Neuronal stem cell (in vitro differentiated cells): ENCODE results near the gene PPP3CA.

Experiments used
- DNase-seq: peaks from one replicate; pipeline ENCODE4 v3.0.0-alpha.2; 2013; ENCODE audit warnings: low spot score
- H2AFZ ChIP-seq: one replicate; pipeline ENCODE4 v1.6.1; 2013; ENCODE audit warnings: mild to moderate bottlenecking, low read length, inconsistent platforms
- H2AK5ac ChIP-seq: 2 replicates; pipeline ENCODE4 v1.6.1; 2013; ENCODE audit warnings: low read depth, mild to moderate bottlenecking, inconsistent platforms, low read length, moderate library complexity, mixed read lengths
- H2BK120ac ChIP-seq: 2 replicates; pipeline ENCODE4 v1.6.1; 2013; ENCODE audit warnings: low read depth, mild to moderate bottlenecking, inconsistent platforms, low read length, moderate library complexity, mixed read lengths
- H2BK12ac ChIP-seq: one replicate; pipeline ENCODE4 v1.6.1; 2013; ENCODE audit warnings: low read length, inconsistent platforms
- H2BK15ac ChIP-seq: 2 replicates; pipeline ENCODE4 v1.6.1; 2013; ENCODE audit warnings: mild to moderate bottlenecking, low read length, inconsistent platforms, mixed read lengths
- H2BK5ac ChIP-seq: one replicate; pipeline ENCODE4 v1.6.1; 2013; ENCODE audit warnings: inconsistent platforms, mild to moderate bottlenecking, low read length, moderate library complexity
- H3K14ac ChIP-seq: one replicate; pipeline ENCODE4 v1.6.1; 2013; ENCODE audit warnings: low read length, inconsistent platforms
- H3K18ac ChIP-seq: 2 replicates; pipeline ENCODE4 v1.6.1; 2013; ENCODE audit warnings: low read length, inconsistent platforms
- H3K23ac ChIP-seq: 2 replicates; pipeline ENCODE4 v1.6.1; 2013; ENCODE audit warnings: low read depth, mild to moderate bottlenecking, mixed read lengths, low read length, inconsistent platforms; ENCODE audit not compliant: poor library complexity
- H3K27ac ChIP-seq: replicated peaks from 3 replicates; pipeline ENCODE4 v1.5.1; 2013; ENCODE audit warnings: low read length, inconsistent platforms
- H3K27me3 ChIP-seq, 3 experiments: 2 replicates each; pipeline ENCODE4 v1.6.1; 2013; ENCODE audit warnings: low read length in 3 of 3, mild to moderate bottlenecking in 2 of 3, inconsistent platforms in 1 of 3, low read depth in 1 of 3, mixed read lengths in 1 of 3, moderate library complexity in 1 of 3; ENCODE audit not compliant: control insufficient read depth in 3 of 3, insufficient read depth in 3 of 3
- H3K36me3 ChIP-seq, 2 donors: replicated peaks in 1 of 2; 2 replicates each; pipeline ENCODE4 v1.6.1; 2013; ENCODE audit warnings: low read length in 2 of 2; ENCODE audit not compliant: control insufficient read depth in 2 of 2, insufficient read depth in 2 of 2
- H3K4ac ChIP-seq: 2 replicates; pipeline ENCODE4 v1.6.1; 2013; ENCODE audit warnings: inconsistent platforms, mild to moderate bottlenecking, low read length, moderate library complexity
- H3K4me1 ChIP-seq, 2 donors: 1 replicate in 1 of 2; 2 replicates in 1 of 2; pipeline ENCODE4 v1.6.1; 2013; ENCODE audit warnings: low read length in 2 of 2, low read depth in 1 of 2; ENCODE audit not compliant: control insufficient read depth in 2 of 2, insufficient read depth in 1 of 2
- H3K4me2 ChIP-seq: one replicate; pipeline ENCODE4 v1.6.1; 2013; ENCODE audit warnings: mild to moderate bottlenecking, low read length, inconsistent platforms; ENCODE audit not compliant: insufficient read depth, poor library complexity, severe bottlenecking
- H3K4me3 ChIP-seq, 2 donors: 2 replicates each; pipeline ENCODE4 v1.5.1; 2013; ENCODE audit warnings: low read length in 2 of 2, mild to moderate bottlenecking in 2 of 2, inconsistent platforms in 1 of 2, moderate library complexity in 1 of 2
- H3K79me1 ChIP-seq: one replicate; pipeline ENCODE4 v1.6.1; 2013; ENCODE audit warnings: low read depth, mild to moderate bottlenecking, inconsistent platforms, low read length, moderate library complexity
- H3K9ac ChIP-seq: one replicate; pipeline ENCODE4 v1.6.1; 2013; ENCODE audit warnings: mild to moderate bottlenecking, low read depth, low read length, inconsistent platforms; ENCODE audit not compliant: poor library complexity
- H3K9me3 ChIP-seq, 2 donors: replicated peaks in 1 of 2; 2 replicates each; pipeline versions ENCODE3 to v1.6.1; 2013; ENCODE audit warnings: low read length in 2 of 2, mild to moderate bottlenecking in 2 of 2, inconsistent platforms in 1 of 2, low read depth in 1 of 2, mixed read lengths in 1 of 2, moderate library complexity in 1 of 2; ENCODE audit not compliant: control insufficient read depth in 2 of 2, insufficient read depth in 1 of 2
- H4K8ac ChIP-seq: one replicate; pipeline ENCODE4 v1.6.1; 2013; ENCODE audit warnings: low read depth, mild to moderate bottlenecking, inconsistent platforms, low read length, moderate library complexity
- H4K91ac ChIP-seq: one replicate; pipeline ENCODE4 v1.6.1; 2013; ENCODE audit warnings: low read length, low read depth, mild to moderate bottlenecking, inconsistent platforms; ENCODE audit not compliant: poor library complexity
- WGBS, 2 donors: extraction: QIAGEN DNeasy Blood & Tissue Kit; methylation state at CpG; one replicate each; pipeline ENCODE4 v1.1.7; 2013; ENCODE audit warnings: missing lambda C conversion rate in 2 of 2, mixed read lengths in 1 of 2; ENCODE audit not compliant: insufficient read length in 2 of 2, insufficient replicate concordance in 1 of 2; ENCODE audit errors: extremely low coverage in 2 of 2; 5-methylcytosine and 5-hydroxymethylcytosine counted together

PPP3CA gene

DNA sequence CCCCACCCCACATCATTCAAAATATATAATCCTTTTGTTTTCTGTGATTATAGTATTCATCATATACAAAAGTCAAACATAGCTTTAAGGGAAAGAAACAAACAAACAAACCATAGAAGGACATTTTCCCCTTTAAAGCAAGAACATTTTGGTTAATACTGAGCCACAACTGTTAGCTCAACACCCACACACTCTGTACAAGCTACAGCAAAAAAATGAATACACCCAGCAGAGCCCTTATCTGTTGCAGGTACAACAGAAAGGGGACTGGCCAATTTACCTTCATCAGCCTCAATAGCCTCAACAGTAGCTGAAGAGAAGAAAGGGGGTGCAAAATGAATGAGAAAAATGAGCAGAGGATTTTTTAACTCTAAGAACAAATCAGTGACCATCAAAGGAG is 318.4 kb downstream of the PPP3CA start:
- no peak overlapping the region for H3K9ac ChIP-seq
- no peak overlapping the region for H2BK15ac ChIP-seq
- no peak overlapping the region for H2AFZ ChIP-seq
- no peak overlapping the region for H2BK5ac ChIP-seq
- H4K91ac ChIP-seq = no peak overlapping the region
- peak overlapping the region; percentile 49 for H3K27ac ChIP-seq
- H3K79me1 ChIP-seq = no peaks in the 10 kb centered on the region
- no peaks in the 10 kb centered on the region for H3K9me3 ChIP-seq
- no peak overlapping the region for H3K23ac ChIP-seq
- H2BK12ac ChIP-seq = no peak overlapping the region
- H3K4me2 ChIP-seq = no peak overlapping the region
- no peak overlapping the region for H4K8ac ChIP-seq
- H3K18ac ChIP-seq = no peak overlapping the region
- no peak overlapping the region for H3K14ac ChIP-seq
- no peak overlapping the region for H3K4me3 ChIP-seq
- H3K36me3 ChIP-seq = no peaks in the 10 kb centered on the region
- no peak overlapping the region for H3K4ac ChIP-seq
- no peak overlapping the region for H2AK5ac ChIP-seq
- no peak overlapping the region for H2BK120ac ChIP-seq
- peaks cover 6 to 16% of the 10 kb centered on the region in 2 donors for H3K4me1 ChIP-seq
- no peak for DNase-seq
- no peaks in the 10 kb centered on the region for H3K27me3 ChIP-seq

DNA sequence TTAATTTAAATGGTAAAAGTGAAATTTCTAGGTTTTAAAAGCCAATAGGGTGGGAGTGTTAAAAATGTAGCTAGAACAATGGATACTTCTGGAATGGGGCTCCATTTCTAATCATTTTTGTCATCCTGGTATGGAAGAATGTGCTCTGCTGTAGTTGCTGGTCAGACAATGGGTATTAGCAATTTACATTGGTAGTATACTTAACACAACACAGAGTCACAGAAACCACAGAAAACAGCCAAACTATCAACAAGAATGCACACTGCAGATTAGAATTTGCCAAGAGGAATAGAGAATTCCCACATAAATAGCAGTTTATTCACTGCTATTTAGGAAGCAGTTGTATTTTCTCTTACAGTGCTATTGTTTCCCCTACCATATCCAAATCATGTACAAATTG is 319.6 kb downstream of the PPP3CA start:
- Histone ChIP-seq H2AFZ (no peak overlapping the region), H3K4ac (no peak overlapping the region), H2BK5ac (no peak overlapping the region), H4K91ac (no peak overlapping the region), H3K14ac (no peak overlapping the region), H2BK12ac (no peak overlapping the region), H3K27me3 (no peaks in the 10 kb centered on the region), H2AK5ac (no peak overlapping the region), H3K79me1 (no peaks in the 10 kb centered on the region), H3K4me1 (peaks cover 6 to 16% of the 10 kb centered on the region in 2 donors), H2BK120ac (no peak overlapping the region), H3K36me3 (no peaks in the 10 kb centered on the region), H3K9me3 (no peaks in the 10 kb centered on the region), H2BK15ac (no peak overlapping the region), H3K27ac (no peak overlapping the region), H3K23ac (no peak overlapping the region), H3K9ac (no peak overlapping the region), H3K4me3 (no peak overlapping the region), H3K18ac (no peak overlapping the region), H4K8ac (no peak overlapping the region), H3K4me2 (no peak overlapping the region)
- DNase-seq = no peak

DNA sequence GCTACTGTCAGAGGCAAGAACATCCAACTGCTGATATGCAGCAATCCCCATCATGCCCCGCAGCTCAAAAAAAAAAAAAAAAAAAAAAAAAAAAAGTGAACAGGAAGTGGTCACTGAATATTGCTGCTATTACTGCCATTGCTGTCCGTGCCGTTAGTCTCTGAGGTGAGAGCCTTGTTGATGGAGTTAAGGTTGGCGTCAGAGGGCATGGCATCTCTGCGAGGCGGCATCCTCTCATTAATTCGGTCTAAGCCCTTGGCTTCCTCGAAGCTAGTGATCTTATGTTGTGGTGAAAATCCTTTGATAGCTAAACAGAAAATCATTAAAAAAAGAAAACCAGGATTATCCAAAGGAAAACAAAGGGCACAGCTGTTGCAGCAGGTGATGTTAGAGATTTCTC is 321.6 kb downstream of the PPP3CA start:
- H3K4me1 ChIP-seq = peaks cover 7% of the 10 kb centered on the region in 2 donors
- no peak overlapping the region for H3K4me3 ChIP-seq
- no peaks in the 10 kb centered on the region for H3K27me3 ChIP-seq
- H3K9ac ChIP-seq = no peak overlapping the region
- no peak overlapping the region for H3K27ac ChIP-seq
- H2BK5ac ChIP-seq = no peak overlapping the region
- H3K4me2 ChIP-seq = no peak overlapping the region
- H3K36me3 ChIP-seq = no peaks in the 10 kb centered on the region
- no CpG with 5 or more reads among the region's 8 CpGs for WGBS, 2 donors
- no peak overlapping the region for H3K4ac ChIP-seq
- H3K18ac ChIP-seq = no peak overlapping the region
- no peak overlapping the region for H2AFZ ChIP-seq
- H3K9me3 ChIP-seq = no peaks in the 10 kb centered on the region
- no peak overlapping the region for H2BK15ac ChIP-seq
- no peak overlapping the region for H3K14ac ChIP-seq
- DNase-seq = no peak
- H3K23ac ChIP-seq = no peak overlapping the region
- no peak overlapping the region for H2AK5ac ChIP-seq
- H2BK120ac ChIP-seq = no peak overlapping the region
- H4K91ac ChIP-seq = no peak overlapping the region
- H4K8ac ChIP-seq = no peak overlapping the region
- H3K79me1 ChIP-seq = no peaks in the 10 kb centered on the region
- H2BK12ac ChIP-seq = no peak overlapping the region

DNA sequence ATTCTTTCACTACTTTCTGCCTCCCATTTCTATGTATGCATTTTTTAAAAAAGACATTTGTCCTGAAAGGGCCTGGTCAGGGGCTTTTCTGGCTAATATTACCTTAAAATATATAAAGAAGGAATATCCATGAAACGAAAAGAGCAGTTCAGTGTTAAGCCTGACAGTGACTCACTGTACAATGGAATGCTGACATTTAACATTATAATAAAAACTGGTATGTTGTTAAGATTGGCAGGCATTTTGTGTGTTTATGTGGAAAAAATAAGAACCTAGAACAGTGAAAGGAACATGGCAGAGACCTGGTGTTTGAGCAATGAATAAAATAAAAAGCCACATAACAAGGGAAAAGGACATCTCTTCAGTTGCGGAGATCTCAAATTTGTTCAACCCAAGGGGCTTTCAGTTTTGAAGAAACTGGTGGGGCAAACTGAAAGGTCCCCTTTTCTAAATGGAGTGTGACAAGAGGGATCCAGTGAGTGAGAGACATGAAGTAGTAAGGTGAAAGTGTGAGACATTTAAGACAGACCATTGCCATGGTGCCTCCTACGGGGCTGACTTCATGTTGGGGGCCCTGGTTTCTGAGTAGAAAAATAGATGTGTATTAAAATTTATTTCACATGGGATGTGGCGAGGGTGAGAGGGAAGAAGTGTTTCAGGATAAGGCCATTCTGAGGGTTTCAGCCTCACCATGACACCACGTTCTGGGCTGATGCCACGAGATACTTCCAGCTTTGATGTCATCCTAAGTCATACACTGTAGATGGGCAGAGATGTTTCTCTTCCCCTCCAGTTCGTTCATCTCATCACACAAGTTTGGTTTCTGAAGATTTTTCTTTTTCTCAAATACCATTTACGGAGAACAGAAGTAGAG is 324.9 kb downstream of the PPP3CA start:
- no peak overlapping the region for H2BK120ac ChIP-seq
- no peak overlapping the region for H3K9ac ChIP-seq
- no peak overlapping the region for H2AFZ ChIP-seq
- H3K14ac ChIP-seq = no peak overlapping the region
- H3K4ac ChIP-seq = no peak overlapping the region
- H3K27ac ChIP-seq = no peak overlapping the region
- no peak overlapping the region for H2BK12ac ChIP-seq
- DNase-seq = no peak
- WGBS, 2 donors = no CpG with 5 or more reads among the region's 8 CpGs
- H2BK5ac ChIP-seq = no peak overlapping the region
- no peak overlapping the region for H3K4me2 ChIP-seq
- H4K91ac ChIP-seq = no peak overlapping the region
- no peaks in the 10 kb centered on the region for H3K36me3 ChIP-seq
- H4K8ac ChIP-seq = no peak overlapping the region
- H3K23ac ChIP-seq = no peak overlapping the region
- no peak overlapping the region for H3K4me3 ChIP-seq
- peaks cover 2 to 5% of the 10 kb centered on the region in 2 donors for H3K4me1 ChIP-seq
- no peak overlapping the region for H3K18ac ChIP-seq
- H3K27me3 ChIP-seq = no peaks in the 10 kb centered on the region
- H2BK15ac ChIP-seq = no peak overlapping the region
- no peaks in the 10 kb centered on the region for H3K79me1 ChIP-seq
- H3K9me3 ChIP-seq = no peaks in the 10 kb centered on the region
- H2AK5ac ChIP-seq = no peak overlapping the region
